ENCODE results near the gene SGCE.

Gene SGCE

DNA sequence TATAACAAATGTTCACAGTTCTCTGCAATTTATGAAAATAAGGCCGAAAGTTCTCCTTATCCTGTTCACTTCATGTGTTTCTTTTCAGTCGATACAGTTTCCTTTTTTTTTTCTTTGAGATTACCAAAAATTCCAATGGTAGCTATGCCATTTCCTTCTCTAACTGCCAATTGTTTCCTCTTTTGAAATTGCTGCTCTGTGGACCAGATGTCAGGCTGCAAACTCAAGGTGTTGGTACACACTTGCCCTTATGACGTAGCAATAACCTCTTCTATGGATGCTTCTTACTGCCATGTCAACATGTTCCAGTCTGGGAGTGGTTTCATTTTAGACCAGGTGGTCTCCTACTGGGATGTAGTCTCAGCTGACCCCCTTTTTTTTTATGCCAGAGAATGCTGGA is 93.4 kb downstream of the SGCE start:
- DNase-seq = no peak

DNA sequence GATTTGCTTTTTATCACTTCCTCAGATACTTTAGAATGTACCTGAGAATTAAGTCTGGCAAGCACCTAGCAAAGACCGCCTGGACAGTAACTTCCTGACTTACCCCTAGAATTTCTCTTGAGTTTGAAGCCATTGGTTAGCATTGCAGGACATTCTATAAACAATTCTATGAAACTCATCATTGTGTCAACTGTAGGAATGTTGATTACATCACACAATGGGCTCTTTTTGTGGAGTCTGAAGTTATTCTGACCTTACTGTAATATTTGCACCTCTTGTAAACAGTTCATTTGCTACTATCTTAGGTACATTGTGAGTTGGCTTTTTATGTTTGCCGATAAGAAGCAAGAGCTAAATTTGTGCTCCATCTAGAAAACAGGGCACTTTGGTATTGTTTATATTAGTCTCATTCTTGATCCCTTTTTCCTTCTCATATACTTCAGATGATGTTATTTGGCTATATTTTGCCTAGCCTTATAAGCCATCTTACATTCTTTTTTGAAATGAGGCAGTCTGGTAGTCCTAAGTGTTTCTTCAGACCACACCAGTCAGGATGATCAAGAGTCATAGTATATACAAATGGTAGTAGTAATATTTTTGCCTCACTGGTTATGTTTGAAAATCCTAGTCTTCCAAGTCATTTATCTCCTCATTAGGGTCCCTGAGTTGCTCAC is 94.0 kb downstream of the SGCE start:
- DNase-seq = no peak

DNA sequence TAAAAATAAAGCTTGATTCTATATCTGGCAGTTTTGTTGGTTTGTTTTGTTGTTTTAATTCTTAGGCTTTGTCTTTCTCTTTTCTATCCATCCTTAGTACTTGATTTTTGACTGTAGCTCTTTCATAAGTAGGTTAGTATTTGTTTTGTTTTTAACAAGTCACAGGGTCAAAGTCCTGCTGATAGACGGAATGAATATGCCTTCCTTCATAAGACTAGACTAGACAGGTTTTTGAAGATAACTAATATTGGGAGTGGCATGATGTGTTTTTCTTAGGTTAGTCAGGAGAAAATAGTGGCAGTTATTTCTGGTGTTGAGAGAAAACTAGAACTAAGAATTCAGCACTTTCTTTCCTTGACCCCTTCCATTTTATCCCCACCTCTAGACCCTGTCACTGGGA is 96.0 kb downstream of the SGCE start:
- DNase-seq = no peak

DNA sequence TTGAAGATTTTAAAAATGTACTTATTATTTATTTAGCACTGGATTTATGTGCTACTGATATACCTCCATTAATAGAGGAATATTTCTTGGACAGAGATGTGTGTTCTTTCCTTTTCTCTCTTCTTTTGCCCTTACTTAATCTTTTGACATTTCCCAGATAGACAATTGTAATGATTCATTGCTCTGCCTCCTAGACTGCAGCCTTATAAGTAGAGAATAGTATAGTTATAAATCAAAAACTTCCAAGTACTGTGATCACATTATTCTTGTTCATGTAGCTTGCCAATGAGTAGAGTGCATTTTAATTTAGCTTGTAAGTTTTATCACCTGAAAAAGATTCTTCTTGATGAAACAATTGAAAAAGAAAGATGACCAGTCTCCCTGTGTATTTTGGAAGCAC is 98.7 kb downstream of the SGCE start:
- DNase-seq = no peak

DNA sequence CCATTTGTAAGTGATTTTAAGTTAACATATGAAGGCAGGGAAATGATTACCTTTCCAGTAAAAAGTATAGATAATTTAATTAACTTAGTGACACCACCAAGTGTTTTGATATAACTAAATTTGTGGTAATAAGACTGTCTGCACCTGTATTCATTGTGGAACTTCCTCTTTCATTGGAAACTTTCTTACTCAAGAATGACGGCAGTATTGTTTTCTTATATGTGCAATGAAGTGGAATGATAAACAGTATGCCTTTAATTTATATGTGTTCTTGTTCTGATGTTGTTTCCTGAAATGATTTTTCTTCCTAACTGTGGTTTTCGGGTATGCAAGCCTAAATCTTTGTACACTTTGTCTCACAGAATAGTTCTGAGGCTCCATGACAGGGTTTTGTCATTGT is 99.9 kb downstream of the SGCE start:
- no peak for DNase-seq

DNA sequence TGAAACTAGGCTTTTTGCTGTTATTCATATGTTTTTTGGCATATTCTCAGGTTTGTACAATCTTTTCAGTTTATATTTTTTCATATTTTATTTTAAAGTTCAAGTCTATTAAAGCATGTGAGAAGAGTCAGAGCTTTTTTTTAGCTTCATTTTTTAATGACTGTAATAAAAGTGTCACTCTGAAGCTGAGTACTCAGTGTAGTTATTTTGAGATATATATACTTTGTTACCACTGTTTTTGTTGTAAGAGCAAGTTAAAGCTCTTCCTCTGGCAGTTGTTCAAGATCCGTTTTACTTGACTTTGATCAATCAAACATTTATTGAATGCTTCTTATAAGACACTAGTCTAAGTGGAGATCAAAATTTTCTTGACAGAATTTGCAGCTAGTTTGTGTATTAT is 108.8 kb downstream of the SGCE start:
- no peak for DNase-seq

DNA sequence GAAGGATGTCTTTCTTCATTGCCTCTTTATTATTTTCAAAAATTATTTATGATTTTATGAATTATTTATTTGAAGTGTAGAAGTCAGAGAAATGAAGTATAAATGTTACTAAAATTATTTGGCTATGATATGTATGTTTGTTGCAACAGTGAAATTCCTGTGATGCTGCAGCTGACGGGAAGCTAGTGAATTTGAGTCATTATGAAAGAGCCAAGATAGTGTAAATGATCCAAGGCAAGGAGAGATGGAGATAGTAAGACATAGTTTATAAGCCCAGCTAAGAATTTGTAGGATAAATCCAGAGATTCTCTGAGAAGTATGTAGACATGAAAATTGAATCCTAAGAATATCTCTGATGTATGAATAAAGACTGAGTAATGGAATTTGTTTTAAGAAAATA is 115.5 kb downstream of the SGCE start:
- no peak for DNase-seq

All from activated CD4-positive, alpha-beta T cell treated with anti-CD3 and anti-CD28 coated beads for 1 hour (primary cell).